Keratinocyte (primary cell): Measurements from ENCODE around the gene RNMT.
A peak's percentile ranks its signal among the peaks of the same experiment; 100 is the strongest.

Experiments used
- EZH2 ChIP-seq: IDR thresholded peaks from one replicate; pipeline ENCODE4 v1.6.1; 2012; ENCODE audit warnings: inconsistent platforms, mild to moderate bottlenecking, low read length, moderate library complexity
- TF ChIP-seq, protein P1 (sequence below), 3 experiments: IDR thresholded peaks in 1 of 3; conservative IDR thresholded peaks in 1 of 3; optimal IDR thresholded peaks in 1 of 3; 2 replicates in 2 of 3; 3 replicates in 1 of 3; pipeline versions ENCODE3 to v1.5.1; 2011; ENCODE audit warnings: low read length in 3 of 3, mild to moderate bottlenecking in 3 of 3, moderate library complexity in 2 of 3, control low read depth in 1 of 3, inconsistent platforms in 1 of 3; ENCODE audit not compliant: insufficient read depth in 2 of 3; ENCODE audit errors: extremely low read depth in 1 of 3

DNA sequence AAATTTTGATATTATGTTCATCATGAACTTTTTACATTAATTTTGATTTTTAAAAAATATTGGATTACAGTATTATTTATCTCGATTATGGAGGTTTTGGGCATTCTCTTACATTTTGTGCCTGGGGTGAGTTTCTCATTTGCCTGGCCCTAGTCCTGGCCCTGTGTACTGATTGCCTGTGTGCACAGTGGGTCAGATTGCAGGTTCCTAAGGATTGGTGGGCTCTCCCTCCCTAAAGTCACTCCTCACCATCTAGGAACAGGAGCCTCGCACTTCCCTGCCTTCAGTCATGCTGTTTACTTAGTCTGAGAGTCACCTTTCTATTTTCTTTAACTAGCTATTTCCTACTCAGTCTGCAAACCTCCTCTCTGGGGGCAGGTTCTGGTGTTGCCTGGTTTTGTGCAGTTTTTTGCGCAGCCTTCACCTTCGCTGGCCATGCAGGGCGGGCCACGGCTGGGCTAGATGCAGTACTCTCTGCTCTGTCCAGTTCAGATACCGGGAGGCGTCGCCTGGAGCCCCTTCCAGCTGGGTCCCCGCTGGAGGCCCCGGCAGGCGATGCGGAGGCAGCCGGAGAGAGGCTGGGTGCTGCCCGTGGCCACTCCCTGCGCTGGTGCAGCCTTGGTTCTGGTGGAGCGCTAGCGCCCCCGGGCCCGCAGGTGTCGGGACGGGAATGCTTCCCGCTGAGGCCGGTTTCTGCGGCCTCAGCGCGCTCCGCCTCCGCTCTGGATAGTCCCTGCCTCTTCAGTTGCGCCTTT, 74.2 kb downstream of the RNMT start:
- TF ChIP-seq, protein P1, sequence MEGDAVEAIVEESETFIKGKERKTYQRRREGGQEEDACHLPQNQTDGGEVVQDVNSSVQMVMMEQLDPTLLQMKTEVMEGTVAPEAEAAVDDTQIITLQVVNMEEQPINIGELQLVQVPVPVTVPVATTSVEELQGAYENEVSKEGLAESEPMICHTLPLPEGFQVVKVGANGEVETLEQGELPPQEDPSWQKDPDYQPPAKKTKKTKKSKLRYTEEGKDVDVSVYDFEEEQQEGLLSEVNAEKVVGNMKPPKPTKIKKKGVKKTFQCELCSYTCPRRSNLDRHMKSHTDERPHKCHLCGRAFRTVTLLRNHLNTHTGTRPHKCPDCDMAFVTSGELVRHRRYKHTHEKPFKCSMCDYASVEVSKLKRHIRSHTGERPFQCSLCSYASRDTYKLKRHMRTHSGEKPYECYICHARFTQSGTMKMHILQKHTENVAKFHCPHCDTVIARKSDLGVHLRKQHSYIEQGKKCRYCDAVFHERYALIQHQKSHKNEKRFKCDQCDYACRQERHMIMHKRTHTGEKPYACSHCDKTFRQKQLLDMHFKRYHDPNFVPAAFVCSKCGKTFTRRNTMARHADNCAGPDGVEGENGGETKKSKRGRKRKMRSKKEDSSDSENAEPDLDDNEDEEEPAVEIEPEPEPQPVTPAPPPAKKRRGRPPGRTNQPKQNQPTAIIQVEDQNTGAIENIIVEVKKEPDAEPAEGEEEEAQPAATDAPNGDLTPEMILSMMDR (optimal IDR thresholded peaks at IDR 0.05 in 1 of 3, IDR thresholded peaks at IDR 0.05 in 1 of 3, conservative IDR thresholded peaks at IDR 0.05 in 1 of 3; ENCODE audit: extremely low read depth in 1 of 3, insufficient read depth in 2 of 3, low read length in 3 of 3), result peak; percentile 63 to 89 (median 87)
- TF ChIP-seq EZH2, result no peak
